Measurements from ENCODE around the gene CAP2.

The CAP2 gene, protein sequence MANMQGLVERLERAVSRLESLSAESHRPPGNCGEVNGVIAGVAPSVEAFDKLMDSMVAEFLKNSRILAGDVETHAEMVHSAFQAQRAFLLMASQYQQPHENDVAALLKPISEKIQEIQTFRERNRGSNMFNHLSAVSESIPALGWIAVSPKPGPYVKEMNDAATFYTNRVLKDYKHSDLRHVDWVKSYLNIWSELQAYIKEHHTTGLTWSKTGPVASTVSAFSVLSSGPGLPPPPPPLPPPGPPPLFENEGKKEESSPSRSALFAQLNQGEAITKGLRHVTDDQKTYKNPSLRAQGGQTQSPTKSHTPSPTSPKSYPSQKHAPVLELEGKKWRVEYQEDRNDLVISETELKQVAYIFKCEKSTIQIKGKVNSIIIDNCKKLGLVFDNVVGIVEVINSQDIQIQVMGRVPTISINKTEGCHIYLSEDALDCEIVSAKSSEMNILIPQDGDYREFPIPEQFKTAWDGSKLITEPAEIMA

DNA sequence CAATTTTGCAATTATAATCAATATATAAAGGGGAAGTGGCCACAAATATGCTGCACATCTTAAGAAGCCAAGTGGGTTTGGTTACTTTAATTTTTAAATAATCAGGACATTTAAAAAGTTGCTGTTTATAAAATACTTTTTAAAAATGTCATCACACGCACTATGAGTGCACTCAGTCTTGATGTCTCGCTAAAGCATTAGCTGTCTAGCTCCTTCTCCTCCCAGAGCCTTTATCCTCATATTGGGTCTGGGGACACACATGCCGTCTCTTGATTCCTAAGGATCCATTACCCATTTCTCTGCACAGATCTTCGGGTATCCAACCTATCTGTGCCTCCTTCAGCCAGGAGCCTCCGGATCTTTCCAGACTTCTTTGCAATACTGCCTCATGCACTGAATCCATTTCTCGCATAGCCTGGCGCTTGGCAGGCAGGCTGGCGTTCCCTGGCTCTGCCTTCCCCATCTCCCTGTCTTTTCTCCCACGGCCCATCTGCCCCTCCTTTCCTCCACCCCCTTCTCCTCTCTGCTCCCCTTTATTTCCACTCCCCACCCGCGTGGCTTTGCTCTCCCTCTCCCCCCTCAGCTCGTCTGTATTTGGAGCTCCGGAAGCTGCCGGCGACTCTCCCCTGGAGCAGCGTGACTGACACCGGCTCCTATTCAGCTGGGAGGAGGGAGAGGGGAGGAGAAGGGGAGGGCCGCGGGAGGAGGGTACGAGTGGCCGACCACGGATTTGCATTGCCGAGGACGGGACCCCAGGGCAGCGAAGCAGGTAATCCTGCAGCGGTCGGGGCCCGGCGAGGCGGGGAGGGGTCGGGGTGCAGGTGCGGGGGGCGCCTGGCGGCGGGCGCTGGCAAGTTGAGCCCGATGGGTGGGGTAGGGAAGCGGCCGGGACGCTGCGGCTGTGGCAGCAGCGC, at the start of gene CAP2:
Gene CAP2, plus strand, starts transcription at position 618 of the 914 bp plus-strand sequence. CDS start 27,961 bp downstream, outside the sequence.
- Histone ChIP-seq H3K4me3 (ENCODE audit: low read length) (no peak within 1 kb of the TSS), H3K4me1 (ENCODE audit: control insufficient read depth, low read length) (no peaks in the 10 kb centered on the region), H3K27me3 (ENCODE audit: control insufficient read depth, low read length) (no peaks in the 10 kb centered on the region), H3K9me3 (ENCODE audit: control insufficient read depth, insufficient read depth, low read length) (no peaks in the 10 kb centered on the region), H3K79me2 (ENCODE audit: control insufficient read depth, low read length) (no peaks in the 10 kb centered on the region), H3K36me3 (ENCODE audit: control insufficient read depth, low read length) (no peaks in the 10 kb centered on the region), H3K27ac (ENCODE audit: low read depth, low read length) (no peak within 1 kb of the TSS), H3K4me2 (ENCODE audit: low read length) (no peak within 1 kb of the TSS), H4K20me1 (ENCODE audit: control insufficient read depth, insufficient read depth, low read depth, low read length) (no peaks in the 10 kb centered on the region), H3K9me2 (replicated peaks; ENCODE audit: control insufficient read depth, low read length) (no peaks in the 10 kb centered on the region), H3F3A (ENCODE audit: control insufficient read depth, insufficient read depth) (no peaks in the 10 kb centered on the region)
- TF ChIP-seq EZH2phosphoT487 (IDR thresholded peaks at IDR 0.05; ENCODE audit: borderline replicate concordance, low read length) = no peak
- TF ChIP-seq, protein P1, sequence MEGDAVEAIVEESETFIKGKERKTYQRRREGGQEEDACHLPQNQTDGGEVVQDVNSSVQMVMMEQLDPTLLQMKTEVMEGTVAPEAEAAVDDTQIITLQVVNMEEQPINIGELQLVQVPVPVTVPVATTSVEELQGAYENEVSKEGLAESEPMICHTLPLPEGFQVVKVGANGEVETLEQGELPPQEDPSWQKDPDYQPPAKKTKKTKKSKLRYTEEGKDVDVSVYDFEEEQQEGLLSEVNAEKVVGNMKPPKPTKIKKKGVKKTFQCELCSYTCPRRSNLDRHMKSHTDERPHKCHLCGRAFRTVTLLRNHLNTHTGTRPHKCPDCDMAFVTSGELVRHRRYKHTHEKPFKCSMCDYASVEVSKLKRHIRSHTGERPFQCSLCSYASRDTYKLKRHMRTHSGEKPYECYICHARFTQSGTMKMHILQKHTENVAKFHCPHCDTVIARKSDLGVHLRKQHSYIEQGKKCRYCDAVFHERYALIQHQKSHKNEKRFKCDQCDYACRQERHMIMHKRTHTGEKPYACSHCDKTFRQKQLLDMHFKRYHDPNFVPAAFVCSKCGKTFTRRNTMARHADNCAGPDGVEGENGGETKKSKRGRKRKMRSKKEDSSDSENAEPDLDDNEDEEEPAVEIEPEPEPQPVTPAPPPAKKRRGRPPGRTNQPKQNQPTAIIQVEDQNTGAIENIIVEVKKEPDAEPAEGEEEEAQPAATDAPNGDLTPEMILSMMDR (IDR thresholded peaks at IDR 0.05; ENCODE audit: low read depth, low read length, poor library complexity, severe bottlenecking) = no peak

DNA sequence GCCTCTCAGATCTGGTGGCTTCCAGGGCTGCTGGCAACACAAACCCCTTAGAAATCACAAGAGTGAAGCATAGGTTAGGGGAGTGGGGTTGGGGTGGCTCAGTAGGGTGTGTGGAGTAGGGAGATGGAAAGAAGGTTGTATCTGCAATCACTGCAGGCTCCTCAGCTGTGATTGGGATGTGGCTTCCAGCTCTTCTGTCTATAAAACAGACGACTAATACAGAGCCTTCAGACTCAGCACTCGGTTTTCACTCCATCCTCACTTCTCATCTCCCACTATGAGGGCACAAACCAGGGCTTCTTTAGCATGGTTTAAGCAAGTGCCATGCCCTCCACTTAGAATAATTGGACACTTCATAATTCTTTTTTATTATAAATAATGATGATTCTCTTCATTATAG, 46.4 kb upstream of the CAP2 start:
- no peak for TF ChIP-seq EZH2phosphoT487 (IDR thresholded peaks at IDR 0.05; ENCODE audit: borderline replicate concordance, low read length)
- TF ChIP-seq, protein P1 (IDR thresholded peaks at IDR 0.05; ENCODE audit: low read depth, low read length, poor library complexity, severe bottlenecking) = no peak
- H4K20me1 ChIP-seq (ENCODE audit: control insufficient read depth, insufficient read depth, low read depth, low read length) = no peaks in the 10 kb centered on the region
- no peaks in the 10 kb centered on the region for H3K9me2 ChIP-seq (replicated peaks; ENCODE audit: control insufficient read depth, low read length)
- H3K4me1 ChIP-seq (ENCODE audit: control insufficient read depth, low read length) = no peaks in the 10 kb centered on the region
- H3K4me2 ChIP-seq (ENCODE audit: low read length) = no peak overlapping the region
- no peak overlapping the region for H3K4me3 ChIP-seq (ENCODE audit: low read length)
- no peaks in the 10 kb centered on the region for H3F3A ChIP-seq (ENCODE audit: control insufficient read depth, insufficient read depth)
- H3K27me3 ChIP-seq (ENCODE audit: control insufficient read depth, low read length) = no peaks in the 10 kb centered on the region
- H3K9me3 ChIP-seq (ENCODE audit: control insufficient read depth, insufficient read depth, low read length) = no peaks in the 10 kb centered on the region
- no peaks in the 10 kb centered on the region for H3K79me2 ChIP-seq (ENCODE audit: control insufficient read depth, low read length)
- no peaks in the 10 kb centered on the region for H3K36me3 ChIP-seq (ENCODE audit: control insufficient read depth, low read length)
- no peak overlapping the region for H3K27ac ChIP-seq (ENCODE audit: low read depth, low read length)

DNA sequence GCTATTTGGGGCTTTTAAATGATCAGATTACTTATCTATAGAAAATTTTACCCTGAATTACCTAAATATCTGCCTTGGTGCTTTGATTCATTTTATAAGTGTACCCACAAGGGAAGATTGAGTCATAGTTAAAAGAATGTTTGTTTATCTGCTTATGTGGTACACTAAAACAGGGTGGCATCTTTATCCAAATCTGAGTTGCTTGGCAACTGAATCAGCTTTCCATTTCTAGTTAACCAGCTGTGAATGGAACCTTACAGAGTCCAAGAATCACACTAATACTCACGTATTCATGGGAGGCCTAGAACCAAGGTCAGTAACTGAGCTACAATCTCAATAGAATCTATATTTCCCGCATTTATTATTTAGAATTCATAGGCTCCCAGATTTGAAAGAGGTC, 44.0 kb upstream of the CAP2 start:
- H3K9me2 ChIP-seq (replicated peaks; ENCODE audit: control insufficient read depth, low read length) = no peaks in the 10 kb centered on the region
- no peaks in the 10 kb centered on the region for H3K36me3 ChIP-seq (ENCODE audit: control insufficient read depth, low read length)
- TF ChIP-seq EZH2phosphoT487 (IDR thresholded peaks at IDR 0.05; ENCODE audit: borderline replicate concordance, low read length) = no peak
- TF ChIP-seq, protein P1 (IDR thresholded peaks at IDR 0.05; ENCODE audit: low read depth, low read length, poor library complexity, severe bottlenecking) = no peak
- no peak overlapping the region for H3K4me3 ChIP-seq (ENCODE audit: low read length)
- H3K27me3 ChIP-seq (ENCODE audit: control insufficient read depth, low read length) = no peaks in the 10 kb centered on the region
- no peak overlapping the region for H3K27ac ChIP-seq (ENCODE audit: low read depth, low read length)
- H3K4me2 ChIP-seq (ENCODE audit: low read length) = no peak overlapping the region
- H3K4me1 ChIP-seq (ENCODE audit: control insufficient read depth, low read length) = no peaks in the 10 kb centered on the region
- no peaks in the 10 kb centered on the region for H4K20me1 ChIP-seq (ENCODE audit: control insufficient read depth, insufficient read depth, low read depth, low read length)
- H3K79me2 ChIP-seq (ENCODE audit: control insufficient read depth, low read length) = no peaks in the 10 kb centered on the region
- no peaks in the 10 kb centered on the region for H3F3A ChIP-seq (ENCODE audit: control insufficient read depth, insufficient read depth)
- no peaks in the 10 kb centered on the region for H3K9me3 ChIP-seq (ENCODE audit: control insufficient read depth, insufficient read depth, low read length)

Measured in DOHH2 (cell line).